Ishikawa (cell line): ENCODE results near the gene HERC4.

ENCODE experiments used
- CEBPB ChIP-seq: IDR thresholded peaks from 2 replicates; pipeline ENCODE4 v1.6.1; 2012
- CREB1 ChIP-seq: IDR thresholded peaks from 2 replicates; pipeline ENCODE4 v1.6.1; 2012; ENCODE audit warnings: low read depth
- EGR1 ChIP-seq: IDR thresholded peaks from 2 replicates; pipeline ENCODE4 v1.6.1; 2012
- EP300 ChIP-seq: IDR thresholded peaks from 2 replicates; pipeline ENCODE4 v1.6.1; 2012; ENCODE audit warnings: borderline replicate concordance
- FOXM1 ChIP-seq: IDR thresholded peaks from 2 replicates; pipeline ENCODE4 v1.6.1; 2012; ENCODE audit warnings: low read depth, borderline replicate concordance
- MAX ChIP-seq: IDR thresholded peaks from 2 replicates; pipeline ENCODE4 v1.6.1; 2012
- NFIC ChIP-seq: IDR thresholded peaks from 2 replicates; pipeline ENCODE4 v1.6.1; 2012
- RAD21 ChIP-seq: IDR thresholded peaks from 2 replicates; pipeline ENCODE4 v1.6.1; 2012; ENCODE audit warnings: low read depth
- TAF1 ChIP-seq: IDR thresholded peaks from 2 replicates; pipeline ENCODE4 v1.6.1; 2012; ENCODE audit warnings: low read depth, mild to moderate bottlenecking
- TCF12 ChIP-seq: IDR thresholded peaks from 2 replicates; pipeline ENCODE4 v1.6.1; 2012; ENCODE audit warnings: low read depth
- TEAD4 ChIP-seq: IDR thresholded peaks from 2 replicates; pipeline ENCODE4 v1.6.1; 2012
- YY1 ChIP-seq: IDR thresholded peaks from 2 replicates; pipeline ENCODE4 v1.6.1; 2012; ENCODE audit warnings: low read depth
- ZBTB7A ChIP-seq: IDR thresholded peaks from 2 replicates; pipeline ENCODE4 v1.6.1; 2012; ENCODE audit warnings: low read depth
- TF ChIP-seq, protein P1 (sequence below): IDR thresholded peaks from 2 replicates; pipeline ENCODE4 v1.6.1; 2012
- TF ChIP-seq, protein P2 (sequence below): IDR thresholded peaks from 2 replicates; pipeline ENCODE4 v1.6.1; 2012; ENCODE audit warnings: low read depth, mild to moderate bottlenecking

HERC4 gene

DNA sequence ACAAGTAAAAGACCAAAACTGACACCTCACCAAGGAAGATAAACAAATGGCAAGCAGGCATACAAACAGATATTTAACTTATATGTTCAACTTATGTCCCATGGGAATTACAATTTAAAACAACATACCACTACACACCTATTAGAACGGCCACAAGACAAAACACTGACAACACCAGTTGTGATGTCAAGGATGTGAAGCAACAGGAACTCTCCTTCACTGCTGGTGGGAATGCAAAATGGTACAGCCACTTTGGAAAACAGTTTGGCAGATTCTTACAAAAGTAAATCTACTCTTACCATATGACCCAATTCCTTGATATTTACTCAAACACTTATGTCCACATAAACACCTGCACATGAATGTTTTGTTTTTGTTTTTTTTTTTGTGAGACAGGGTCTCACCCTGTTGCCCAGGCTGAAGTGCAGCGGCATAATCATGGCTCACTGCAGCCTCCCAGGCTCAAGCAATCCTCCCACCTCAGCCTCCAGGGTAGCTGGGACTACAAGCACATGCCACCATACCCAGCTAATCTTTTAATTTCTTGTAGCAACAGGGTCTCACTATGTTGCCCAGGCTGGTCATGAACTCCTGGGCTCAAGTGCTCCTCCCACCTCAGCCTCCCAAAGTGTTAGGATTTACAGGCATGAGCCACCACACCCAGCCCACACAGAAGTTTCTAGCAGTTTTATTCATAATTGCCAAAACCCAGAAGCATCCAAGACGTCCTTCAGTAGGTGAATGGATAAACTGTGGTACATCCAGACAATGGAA is 27.3 kb downstream of the HERC4 start:
- TF ChIP-seq, protein P1, sequence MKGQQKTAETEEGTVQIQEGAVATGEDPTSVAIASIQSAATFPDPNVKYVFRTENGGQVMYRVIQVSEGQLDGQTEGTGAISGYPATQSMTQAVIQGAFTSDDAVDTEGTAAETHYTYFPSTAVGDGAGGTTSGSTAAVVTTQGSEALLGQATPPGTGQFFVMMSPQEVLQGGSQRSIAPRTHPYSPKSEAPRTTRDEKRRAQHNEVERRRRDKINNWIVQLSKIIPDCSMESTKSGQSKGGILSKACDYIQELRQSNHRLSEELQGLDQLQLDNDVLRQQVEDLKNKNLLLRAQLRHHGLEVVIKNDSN: no peak
- no peak for TF ChIP-seq ZBTB7A
- TF ChIP-seq TEAD4: no peak
- TF ChIP-seq TAF1: no peak
- TF ChIP-seq TCF12: no peak
- TF ChIP-seq MAX: no peak
- no peak for TF ChIP-seq FOXM1
- no peak for TF ChIP-seq YY1
- no peak for TF ChIP-seq EP300
- TF ChIP-seq CEBPB: no peak
- TF ChIP-seq EGR1: no peak
- no peak for TF ChIP-seq CREB1

DNA sequence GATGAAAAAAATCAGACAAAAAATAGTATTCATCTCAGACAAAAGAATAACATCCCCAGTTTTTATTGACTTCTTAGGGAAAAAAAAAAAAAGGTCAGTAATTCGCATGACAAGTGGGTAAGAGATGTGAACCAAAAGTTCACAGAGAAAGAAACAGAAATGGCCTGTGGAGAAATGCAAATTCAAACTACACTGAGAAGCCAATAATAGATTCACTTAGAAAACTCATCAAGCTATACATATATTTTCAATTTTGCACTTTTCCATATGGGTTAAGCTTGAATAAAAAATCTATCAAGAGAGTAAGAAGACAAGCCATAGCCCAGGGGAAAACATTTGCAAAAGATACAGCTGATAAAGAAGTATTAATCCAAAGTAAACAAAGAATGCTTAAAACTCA is 28.0 kb downstream of the HERC4 start:
- TF ChIP-seq, protein P2, sequence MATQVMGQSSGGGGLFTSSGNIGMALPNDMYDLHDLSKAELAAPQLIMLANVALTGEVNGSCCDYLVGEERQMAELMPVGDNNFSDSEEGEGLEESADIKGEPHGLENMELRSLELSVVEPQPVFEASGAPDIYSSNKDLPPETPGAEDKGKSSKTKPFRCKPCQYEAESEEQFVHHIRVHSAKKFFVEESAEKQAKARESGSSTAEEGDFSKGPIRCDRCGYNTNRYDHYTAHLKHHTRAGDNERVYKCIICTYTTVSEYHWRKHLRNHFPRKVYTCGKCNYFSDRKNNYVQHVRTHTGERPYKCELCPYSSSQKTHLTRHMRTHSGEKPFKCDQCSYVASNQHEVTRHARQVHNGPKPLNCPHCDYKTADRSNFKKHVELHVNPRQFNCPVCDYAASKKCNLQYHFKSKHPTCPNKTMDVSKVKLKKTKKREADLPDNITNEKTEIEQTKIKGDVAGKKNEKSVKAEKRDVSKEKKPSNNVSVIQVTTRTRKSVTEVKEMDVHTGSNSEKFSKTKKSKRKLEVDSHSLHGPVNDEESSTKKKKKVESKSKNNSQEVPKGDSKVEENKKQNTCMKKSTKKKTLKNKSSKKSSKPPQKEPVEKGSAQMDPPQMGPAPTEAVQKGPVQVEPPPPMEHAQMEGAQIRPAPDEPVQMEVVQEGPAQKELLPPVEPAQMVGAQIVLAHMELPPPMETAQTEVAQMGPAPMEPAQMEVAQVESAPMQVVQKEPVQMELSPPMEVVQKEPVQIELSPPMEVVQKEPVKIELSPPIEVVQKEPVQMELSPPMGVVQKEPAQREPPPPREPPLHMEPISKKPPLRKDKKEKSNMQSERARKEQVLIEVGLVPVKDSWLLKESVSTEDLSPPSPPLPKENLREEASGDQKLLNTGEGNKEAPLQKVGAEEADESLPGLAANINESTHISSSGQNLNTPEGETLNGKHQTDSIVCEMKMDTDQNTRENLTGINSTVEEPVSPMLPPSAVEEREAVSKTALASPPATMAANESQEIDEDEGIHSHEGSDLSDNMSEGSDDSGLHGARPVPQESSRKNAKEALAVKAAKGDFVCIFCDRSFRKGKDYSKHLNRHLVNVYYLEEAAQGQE: no peak
- TF ChIP-seq MAX (no peak), EP300 (no peak), CEBPB (no peak), FOXM1 (no peak), CREB1 (no peak), EGR1 (no peak), ZBTB7A (no peak), TEAD4 (no peak), YY1 (no peak), RAD21 (no peak), TAF1 (no peak), NFIC (no peak), TCF12 (no peak)
- TF ChIP-seq, protein P1: no peak

- TF ChIP-seq ZBTB7A (no peak), TAF1 (no peak), TCF12 (no peak), EGR1 (no peak), CREB1 (no peak), NFIC (no peak), FOXM1 (no peak), RAD21 (no peak), TEAD4 (no peak), MAX (no peak), CEBPB (no peak), YY1 (no peak), EP300 (no peak)
- TF ChIP-seq, protein P2: no peak
- TF ChIP-seq, protein P1: no peak
Observed at GRCh38 chr10:68046642-68047041, 28.4 kb downstream of the HERC4 start.

- TF ChIP-seq MAX (no peak), TEAD4 (no peak), TCF12 (no peak), CEBPB (no peak), TAF1 (no peak), YY1 (no peak), EGR1 (no peak), RAD21 (no peak), FOXM1 (no peak), NFIC (no peak), EP300 (no peak), ZBTB7A (no peak), CREB1 (no peak)
- TF ChIP-seq, protein P2: no peak
- TF ChIP-seq, protein P1: no peak
Observed at GRCh38 chr10:68043030-68043429, 32.1 kb downstream of the HERC4 start.
